NCI-H2196 treated with DMSO at 0.1 percent for 48 hours (cell line): ENCODE results near the gene TRPM8.
"Not testable (repeated sequence)": the region's sequence is repeated elsewhere in the genome, so short reads cannot be mapped to it uniquely, and the experiment has no call there.

Experiments used
- DNase-seq: peaks from one replicate; lab custom pipeline; 2025; ENCODE audit not compliant: unreplicated experiment; lab: John Stamatoyannopoulos, UW

The TRPM8 gene

DNA sequence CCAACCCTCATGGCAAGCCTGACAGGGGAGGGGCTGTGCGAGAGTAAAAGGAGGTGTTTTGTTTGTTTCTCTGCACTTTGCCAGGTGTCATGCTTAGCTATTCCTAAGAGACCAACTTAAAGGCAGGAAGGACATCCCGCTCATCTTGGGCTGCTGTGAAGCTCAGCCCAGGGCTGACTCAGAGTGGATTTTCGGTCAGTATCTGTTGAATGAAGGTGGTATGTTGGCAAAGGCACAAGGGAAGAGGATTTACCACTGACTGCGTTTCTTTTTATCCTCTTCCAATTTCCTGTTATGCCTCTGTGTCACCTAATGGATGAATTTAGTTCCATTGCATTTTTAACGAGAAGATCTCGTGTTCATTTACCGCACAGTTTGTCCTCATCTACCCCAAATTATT is 18.9 kb downstream of the TRPM8 start:
- no peak for DNase-seq

DNA sequence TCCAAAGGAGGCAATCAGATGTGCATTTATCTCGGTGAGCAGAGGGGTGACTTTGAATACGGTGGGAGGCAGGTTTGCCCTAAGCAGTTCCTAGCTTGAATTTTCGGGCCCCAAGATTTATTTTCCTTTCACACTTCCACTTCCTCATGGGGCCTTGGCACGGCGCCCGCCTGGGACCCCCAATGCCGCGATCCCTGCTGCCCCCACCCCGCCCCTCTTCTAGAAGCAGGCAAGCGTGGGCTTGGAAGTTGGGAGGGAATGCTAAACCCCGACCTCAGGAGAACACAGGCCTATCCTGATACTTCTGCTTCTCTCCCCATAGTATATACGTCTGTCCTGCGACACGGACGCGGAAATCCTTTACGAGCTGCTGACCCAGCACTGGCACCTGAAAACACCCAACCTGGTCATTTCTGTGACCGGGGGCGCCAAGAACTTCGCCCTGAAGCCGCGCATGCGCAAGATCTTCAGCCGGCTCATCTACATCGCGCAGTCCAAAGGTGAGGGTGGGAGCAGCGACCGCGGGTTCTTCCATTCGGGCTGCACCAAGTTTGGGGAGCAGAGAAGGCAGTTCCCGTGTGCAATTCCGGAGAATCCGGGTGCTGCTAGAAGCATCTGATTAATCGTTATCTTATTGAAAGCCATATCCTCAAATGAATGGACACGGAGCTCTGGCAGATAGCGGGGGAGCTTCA is 21.6 kb downstream of the TRPM8 start:
- DNase-seq = no peak

DNA sequence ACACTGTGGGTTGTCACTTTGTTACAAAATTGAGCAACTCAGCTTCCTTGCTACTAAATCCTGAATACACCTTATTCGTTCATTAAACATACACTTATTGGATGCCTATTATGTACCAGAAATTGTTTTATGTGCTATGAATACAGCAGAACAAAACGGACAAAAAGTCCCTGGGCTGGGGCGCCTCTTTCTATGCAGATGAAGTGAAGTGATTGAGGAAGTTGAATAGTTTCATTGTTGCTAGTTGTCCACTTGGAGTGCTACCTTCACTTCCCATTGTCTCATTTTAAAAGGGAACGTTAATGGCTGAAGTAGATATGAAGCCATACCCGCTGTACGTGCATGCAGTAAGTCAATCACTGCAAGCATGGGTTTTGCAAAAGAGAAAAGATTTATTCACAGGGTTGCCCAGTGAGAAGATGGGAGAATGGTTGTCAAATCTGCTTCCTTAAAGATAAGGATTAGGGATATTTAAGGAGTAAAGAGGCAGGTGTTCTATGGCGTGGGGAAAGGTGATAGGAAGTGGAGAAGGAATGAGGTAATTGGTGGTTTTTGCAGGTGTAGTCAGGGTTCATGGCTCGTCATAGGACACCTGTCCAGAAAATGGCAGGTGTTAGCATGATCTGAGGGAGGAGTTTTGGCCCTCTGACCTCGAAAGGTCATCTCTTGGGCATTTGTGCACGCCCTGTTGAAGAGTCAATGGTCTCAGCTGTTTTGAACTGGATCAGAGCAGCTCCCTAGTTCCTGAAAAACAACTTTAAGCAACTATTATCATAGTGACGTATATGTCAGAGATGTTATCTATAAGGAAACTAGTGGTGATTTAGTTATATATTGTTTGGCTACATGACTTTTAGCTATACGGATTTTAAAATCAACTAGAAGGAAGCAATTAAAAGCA is 23.5 kb downstream of the TRPM8 start:
- peak; percentile 71 for DNase-seq

DNA sequence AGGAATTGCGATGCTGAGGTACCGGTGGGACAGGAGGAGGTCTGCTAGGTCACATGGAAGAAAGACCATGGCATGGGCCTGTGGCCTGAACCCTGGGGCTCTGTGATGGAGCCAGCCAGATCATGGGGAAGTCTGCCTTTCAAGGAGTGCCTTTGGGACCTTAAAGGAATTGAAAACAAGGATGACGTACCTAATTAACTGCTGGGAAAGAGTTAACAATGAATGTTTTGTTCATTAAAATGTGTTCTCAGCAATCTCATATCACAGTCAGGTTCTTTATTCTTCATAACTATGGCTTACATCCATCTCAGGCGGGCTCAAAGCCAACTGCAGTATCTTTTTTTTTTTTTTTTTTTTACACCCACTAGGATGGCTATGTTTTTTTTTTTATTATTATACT is 25.6 kb downstream of the TRPM8 start:
- no peak for DNase-seq

DNA sequence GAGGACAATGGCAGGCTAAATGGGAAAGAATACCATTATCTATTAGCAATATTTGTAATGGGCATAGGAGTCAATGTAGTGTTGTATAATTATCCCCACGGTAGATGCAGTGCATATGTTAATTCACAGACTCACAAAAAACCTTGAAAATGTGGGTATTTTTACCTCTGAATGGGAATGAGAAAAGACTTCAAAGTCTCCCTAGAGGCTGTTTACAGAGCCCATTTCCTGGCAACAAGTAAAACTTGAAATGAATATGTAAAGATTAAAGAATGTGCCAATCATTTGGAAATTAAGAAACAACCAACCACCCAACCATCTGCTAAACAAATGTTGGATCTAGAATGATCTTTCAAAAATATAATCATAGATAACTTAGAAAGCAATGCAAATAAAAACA is 27.1 kb downstream of the TRPM8 start:
- DNase-seq = no peak

DNA sequence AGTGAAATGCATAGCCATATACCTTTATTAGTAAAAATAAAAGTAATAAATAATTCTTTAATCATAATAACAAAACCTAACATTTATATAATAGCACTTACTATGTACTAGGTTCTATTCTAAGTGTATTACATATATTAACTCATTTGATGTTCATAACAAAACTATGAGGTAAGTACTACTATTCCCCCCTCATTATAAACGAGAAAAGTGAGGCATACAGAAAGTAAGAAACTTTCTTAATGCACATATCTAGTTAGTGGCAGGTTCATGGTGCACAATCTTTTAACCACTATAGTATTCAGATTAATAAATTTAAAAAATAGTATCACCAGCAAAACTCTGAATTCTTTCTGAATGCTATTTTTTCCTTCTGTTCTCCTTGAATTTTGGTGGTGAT is 27.5 kb downstream of the TRPM8 start:
- no peak for DNase-seq

DNA sequence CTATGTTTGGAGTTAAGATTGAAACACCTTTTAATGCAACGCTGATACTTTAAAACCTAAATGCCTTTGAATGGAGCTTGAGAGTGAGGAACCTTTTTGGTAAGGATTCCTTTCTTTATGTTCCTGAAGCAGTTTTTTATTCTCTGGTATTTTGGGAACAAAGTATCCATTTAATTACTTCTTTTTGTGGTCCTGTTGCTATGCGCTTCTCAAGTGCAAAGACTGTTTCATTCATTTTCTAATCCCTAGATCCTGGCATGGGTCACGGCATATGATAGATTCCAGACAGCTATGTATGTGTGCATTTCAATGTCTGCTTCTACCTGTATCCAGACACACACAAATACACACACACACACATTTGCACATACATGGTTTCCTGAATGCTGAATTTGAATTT is 28.0 kb downstream of the TRPM8 start:
- no peak for DNase-seq

DNA sequence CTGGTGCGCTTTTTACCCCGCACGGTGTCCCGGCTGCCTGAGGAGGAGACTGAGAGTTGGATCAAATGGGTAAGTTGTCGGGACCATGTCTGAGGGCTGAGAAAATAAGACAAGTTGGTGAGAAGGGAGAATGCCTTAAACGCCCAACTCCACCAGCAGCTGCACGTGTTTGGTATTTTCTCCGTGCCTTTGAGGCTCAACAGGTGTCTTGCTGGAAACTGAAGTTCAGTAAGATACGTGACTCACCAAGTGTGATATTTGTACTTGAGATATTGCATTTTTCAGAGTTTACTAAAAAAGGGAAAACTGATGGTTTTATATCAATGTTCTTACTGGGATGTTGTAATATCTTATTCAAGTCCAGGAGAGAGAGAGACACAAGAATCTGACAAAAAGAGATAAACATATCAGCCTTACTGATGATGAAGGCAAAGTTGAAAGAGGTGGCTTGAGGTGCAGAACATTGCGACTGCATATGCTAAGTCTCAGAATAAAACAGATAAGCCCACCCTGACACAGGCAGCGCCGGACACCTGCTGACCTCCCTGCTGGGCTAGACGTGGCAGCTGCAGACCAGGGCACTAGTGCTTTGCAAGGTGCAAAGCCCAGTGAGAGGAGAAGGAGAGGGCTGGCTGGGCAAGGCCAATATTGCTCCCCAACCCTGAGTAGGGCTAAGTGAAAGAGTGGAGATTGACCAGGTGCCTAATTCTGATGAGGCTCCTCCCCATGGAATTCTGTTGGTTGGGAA is 33.1 kb downstream of the TRPM8 start:
- DNase-seq = no peak

DNA sequence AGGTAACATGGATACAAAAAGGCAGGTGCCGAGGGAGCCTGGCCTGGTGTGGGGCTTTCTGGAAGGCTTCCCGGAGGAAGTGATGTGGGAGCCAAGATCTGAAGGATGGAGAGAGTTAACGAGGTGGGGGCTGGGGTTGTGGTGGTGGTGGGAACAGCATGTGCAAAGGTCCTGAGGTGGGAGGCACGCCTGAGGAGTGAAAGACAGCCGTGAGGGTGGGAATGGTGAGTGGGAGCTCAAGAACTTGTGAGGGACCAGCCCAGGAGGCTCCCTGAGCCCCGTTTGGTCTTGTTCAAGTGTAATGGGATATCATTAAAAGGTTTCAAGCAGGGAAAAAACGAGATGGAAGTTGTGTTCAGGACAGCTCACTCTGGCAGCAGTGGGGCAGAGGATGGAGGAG is 35.2 kb downstream of the TRPM8 start:
- DNase-seq = no peak

DNA sequence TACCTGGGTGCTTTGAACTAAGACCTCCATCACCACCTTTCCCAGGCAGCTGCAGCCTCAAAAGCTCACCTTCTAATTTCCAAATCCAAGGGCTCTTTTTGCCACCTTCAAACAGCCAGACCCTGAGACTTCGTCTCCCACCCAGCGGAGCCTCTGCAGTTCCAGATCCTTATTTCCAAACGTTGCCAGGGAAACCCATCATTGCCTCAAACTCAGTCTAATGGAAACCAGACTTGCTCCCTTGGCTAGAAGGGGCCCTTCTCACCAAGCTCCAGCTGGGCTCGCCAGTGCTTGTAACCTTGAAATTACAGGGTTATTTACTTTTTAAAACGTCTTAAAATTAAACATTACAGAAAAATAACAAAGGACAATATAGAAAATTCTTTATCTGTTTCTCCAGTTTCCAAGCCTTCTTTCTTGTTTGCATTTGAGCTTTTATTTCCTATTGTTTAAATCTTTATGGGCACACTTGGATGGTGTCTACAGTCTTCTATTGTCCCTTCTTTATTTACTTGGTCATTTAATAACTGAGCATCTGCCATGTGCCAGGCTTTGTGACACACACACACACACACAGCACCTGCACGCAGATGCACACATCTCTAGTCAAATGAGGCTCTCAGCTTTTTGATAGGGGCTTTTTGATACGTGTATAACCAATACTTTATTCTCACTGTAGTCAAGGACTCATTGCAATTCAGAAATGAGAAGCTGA is 36.1 kb downstream of the TRPM8 start:
- peak; percentile 82 for DNase-seq

DNA sequence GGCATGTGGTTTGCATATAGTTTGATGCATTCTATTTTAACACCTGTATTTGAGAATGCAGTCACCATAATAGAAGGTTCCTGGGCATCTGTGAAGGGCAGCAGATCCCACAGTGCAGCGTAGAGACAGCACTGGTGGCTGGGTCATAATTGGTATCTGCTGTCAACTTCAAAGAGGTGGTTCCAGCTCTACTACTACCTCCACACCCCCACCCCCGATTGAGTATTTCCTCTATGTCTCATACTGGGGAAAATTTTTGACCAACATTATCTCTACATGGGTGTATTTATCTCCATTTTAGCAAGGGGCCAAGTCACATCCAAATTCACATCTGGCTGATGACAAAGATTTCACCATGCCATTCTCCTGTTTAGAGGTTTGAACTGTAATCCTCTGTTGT is 43.0 kb downstream of the TRPM8 start:
- no peak for DNase-seq

DNA sequence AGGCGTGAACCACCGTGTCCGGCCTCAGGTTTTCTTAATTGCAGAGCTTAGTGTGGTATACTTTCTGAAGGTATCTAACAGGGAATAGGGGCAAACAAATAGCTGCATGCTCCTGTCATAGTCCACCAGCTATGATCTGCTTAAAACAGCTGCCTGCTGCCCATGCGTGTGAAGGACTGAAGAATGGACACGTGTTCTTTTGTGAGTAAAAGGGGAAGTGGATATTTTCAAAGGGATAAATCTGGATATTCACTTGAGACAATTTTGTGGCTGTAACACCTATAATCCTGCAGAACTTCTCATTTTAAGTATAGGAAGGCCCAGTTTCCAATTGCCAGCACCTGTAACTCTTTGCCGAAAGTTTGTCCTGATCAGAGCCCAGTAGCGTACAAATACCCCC is 44.7 kb downstream of the TRPM8 start:
- DNase-seq = no peak

DNA sequence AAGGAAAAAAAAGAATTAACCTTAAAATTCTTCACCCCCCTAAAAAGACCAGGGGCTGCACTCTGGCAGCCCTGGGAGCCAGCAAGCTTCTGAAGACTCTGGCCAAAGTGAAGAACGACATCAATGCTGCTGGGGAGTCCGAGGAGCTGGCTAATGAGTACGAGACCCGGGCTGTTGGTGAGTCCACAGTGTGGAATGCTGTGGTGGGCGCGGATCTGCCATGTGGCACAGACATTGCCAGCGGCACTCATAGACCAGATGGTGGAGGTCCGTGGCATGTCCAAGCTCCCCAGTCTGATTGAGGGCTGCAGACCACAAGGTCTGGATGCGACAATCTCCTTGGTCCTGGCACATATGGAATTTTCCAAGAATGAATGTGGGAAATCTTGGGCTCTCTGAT is 47.4 kb downstream of the TRPM8 start:
- no peak for DNase-seq

DNA sequence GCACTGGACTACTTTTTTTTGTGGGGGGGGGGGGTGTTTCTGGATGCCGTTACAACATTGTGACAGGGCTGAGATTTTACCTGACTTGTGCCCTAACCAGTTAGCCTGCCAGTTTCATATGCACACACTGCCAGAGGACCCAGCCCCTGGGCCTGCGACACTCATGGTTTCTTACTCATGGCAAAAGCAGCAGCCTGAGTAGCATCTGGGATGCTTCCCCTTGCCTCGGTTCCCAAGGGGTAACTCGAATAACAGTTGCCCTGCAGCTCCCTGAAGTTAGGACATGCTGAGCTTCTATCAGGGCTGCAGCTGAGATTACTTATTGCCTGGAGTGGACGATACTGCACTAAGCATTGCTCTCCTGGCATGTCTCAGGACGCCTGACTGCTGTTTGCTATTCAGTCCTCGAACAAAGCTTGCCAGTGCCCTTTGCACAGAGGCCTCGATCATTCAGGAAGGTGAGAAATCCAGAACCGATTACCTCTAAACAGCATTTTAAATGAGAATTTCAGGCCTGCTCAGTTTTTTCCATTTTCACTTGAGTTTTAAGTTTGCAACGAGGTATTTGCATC is 47.9 kb downstream of the TRPM8 start:
- no peak for DNase-seq

DNA sequence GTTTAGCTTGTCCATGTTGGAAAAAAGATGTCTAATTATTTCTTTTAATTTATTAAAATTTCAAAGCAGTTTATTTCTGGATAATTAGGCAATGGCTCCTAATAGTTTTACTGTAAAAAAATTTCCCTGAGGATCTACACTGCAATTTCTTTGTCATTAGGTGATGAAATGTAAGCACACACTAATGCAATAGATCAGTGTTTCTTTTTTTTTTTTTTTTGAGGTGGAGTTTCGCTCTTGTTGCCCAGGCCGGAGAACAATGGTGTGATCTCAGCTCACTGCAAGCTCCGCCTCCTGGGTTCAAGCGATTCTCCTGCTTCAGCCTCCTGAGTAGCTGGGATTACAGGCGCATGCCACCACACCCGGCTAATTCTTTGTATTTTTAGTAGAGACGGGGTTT is 48.5 kb downstream of the TRPM8 start:
- not testable (repeated sequence) for DNase-seq

DNA sequence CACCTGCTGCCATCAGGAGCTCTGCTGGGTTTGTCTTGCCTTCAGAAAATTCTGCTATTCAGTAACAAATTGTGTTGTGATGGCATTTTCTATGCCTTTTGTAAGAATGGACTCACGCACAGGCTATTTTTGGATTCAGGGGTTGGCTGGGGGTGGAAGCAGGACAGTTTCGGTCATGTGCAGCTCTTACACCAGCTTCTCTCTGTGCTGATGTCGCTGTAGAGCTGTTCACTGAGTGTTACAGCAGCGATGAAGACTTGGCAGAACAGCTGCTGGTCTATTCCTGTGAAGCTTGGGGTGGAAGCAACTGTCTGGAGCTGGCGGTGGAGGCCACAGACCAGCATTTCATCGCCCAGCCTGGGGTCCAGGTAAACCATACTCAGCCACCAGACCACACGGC is 49.2 kb downstream of the TRPM8 start:
- no peak for DNase-seq

DNA sequence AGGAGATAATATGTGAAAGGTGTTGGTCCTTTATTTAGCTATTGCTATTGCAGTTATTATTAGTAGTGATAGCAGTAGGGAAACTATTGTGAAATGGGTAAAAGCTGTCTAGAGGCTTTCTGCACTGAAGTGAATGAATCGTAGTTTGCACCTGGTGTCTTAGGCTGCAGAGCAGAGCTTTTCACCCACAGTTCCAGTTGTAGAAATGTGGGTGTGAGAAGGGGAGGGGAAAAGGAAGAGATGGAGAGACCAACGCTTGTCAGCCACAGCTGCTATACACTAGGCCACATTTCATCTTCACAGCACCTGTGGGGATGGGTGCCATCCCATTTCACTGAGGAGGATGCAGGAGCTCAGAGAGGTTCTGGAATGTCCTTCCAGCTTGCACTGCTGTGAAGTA is 50.0 kb downstream of the TRPM8 start:
- DNase-seq = no peak

DNA sequence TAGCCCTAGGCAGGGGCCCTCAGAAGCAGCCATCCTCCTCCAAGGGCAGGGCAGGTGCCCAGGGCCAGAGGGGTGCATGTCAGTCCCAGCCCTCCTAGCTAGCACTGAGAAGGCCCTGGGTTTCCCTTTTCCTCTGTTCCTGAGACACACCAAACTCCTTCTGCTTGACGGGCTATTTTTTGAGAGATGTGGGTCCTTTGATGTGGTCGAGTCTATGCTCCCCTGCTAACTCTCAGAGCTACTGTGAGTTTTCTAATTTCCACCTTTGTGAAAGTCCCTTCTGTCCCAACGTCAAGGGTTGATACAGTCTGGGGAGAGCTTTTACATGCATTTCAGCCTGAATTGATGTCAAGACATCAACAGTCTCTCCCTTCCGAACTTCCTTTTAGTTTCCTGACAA is 51.4 kb downstream of the TRPM8 start:
- DNase-seq = no peak

DNA sequence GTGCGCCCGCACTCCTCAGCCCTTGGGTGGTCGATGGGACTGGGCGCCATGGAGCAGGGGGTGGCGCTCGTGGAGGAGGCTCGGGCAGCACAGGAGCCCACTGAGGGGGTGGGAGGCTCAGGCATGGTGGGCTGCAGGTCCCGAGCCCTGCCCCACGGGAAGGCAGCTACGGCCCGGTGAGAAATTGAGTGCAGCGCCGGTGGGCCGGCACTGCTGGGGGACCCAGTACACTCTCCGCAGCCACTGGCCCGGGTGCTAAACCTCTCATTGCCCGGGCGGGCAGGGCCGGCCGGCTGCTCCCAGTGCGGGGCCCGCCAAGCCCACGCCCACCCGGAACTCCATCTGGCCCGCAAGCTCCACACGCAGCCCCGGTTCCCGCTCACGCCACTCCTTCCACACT is 55.3 kb downstream of the TRPM8 start:
- not testable (repeated sequence) for DNase-seq

DNA sequence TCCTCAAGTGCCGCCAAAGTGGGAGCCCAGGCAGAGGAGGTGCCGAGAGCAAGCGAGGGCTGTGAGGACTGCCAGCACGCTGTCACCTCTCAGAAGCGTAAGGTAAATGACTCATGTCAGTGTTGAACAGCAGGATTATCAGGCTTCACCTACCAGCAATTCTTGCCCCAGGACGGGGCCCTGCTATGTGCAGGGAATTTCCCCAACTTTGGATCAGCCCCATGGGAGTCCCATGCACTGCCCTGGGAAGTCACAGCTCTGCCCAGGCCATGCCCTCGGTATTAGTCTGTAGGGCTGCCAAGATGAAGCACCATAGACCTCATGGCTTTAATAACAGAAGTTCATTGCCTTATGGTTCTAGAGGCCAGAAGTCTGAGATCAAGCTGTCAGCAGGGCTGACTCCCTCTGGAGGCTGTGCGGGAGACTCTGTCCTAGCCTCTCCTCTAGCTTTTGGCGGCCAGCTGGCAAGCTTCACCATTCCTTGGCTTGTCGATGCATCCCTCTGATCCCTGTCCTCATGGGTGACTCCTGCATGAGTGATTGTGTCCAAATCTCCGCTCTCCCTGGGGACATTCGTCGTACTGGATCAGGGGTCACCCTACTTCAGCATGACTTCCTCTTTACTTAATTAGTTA is 55.9 kb downstream of the TRPM8 start:
- DNase-seq = no peak
